CD14-positive monocyte (primary cell): Measurements from ENCODE around the gene RPL28. TPM values are rescaled to one million over a fixed set of nuclear protein-coding genes. Genes with fewer than 3 reads are reported as not detected.

ENCODE experiments used
- DNase-seq, 3 donors: peaks; one replicate each; pipeline ENCODE4 v3.0.0-alpha.2; 2011 to 2022
- H2AFZ ChIP-seq: 2 replicates; pipeline ENCODE4 v1.6.0; 2012; ENCODE audit warnings: mild to moderate bottlenecking, low read depth, low read length, inconsistent platforms; ENCODE audit not compliant: insufficient read depth, poor library complexity, severe bottlenecking
- H3K27ac ChIP-seq, 2 donors: 1 replicate in 1 of 2; 2 replicates in 1 of 2; pipeline ENCODE4 v1.5.1; 2012 to 2013; ENCODE audit warnings: low read length in 2 of 2, control low read depth in 1 of 2, inconsistent platforms in 1 of 2, low read depth in 1 of 2, mild to moderate bottlenecking in 1 of 2
- H3K27me3 ChIP-seq, 2 donors: one replicate each; pipeline versions ENCODE4 v1.6.0 to v1.6.1; 2011 to 2013; ENCODE audit warnings: low read length in 2 of 2; ENCODE audit not compliant: control insufficient read depth in 2 of 2, insufficient read depth in 2 of 2
- H3K36me3 ChIP-seq, 2 donors: replicated peaks in 1 of 2; 1 replicate in 1 of 2; 2 replicates in 1 of 2; pipeline versions ENCODE4 v1.5.1 to v1.6.1; 2012 to 2013; ENCODE audit warnings: low read length in 2 of 2, control low read depth in 1 of 2, inconsistent platforms in 1 of 2, mild to moderate bottlenecking in 1 of 2; ENCODE audit not compliant: insufficient read depth in 2 of 2, control insufficient read depth in 1 of 2
- H3K4me1 ChIP-seq, 2 donors: 1 replicate in 1 of 2; 2 replicates in 1 of 2; pipeline versions ENCODE4 v1.5.1 to v1.6.1; 2012 to 2013; ENCODE audit warnings: low read length in 2 of 2, control low read depth in 1 of 2, inconsistent platforms in 1 of 2, mild to moderate bottlenecking in 1 of 2, moderate library complexity in 1 of 2; ENCODE audit not compliant: insufficient read depth in 2 of 2, control insufficient read depth in 1 of 2
- H3K4me2 ChIP-seq: replicated peaks from 2 replicates; pipeline ENCODE3; 2012; ENCODE audit warnings: low read length, moderate library complexity, mild to moderate bottlenecking; ENCODE audit not compliant: poor library complexity, severe bottlenecking; ENCODE audit errors: extremely low read depth
- H3K4me3 ChIP-seq, 3 experiments: fragments of 200-600 bp in 1 of 3; sonication (generic) in 1 of 3; replicated peaks in 1 of 3; 1 replicate in 2 of 3; 2 replicates in 1 of 3; pipeline ENCODE4 v1.5.1; 2011 to 2013; ENCODE audit warnings: low read length in 3 of 3, mild to moderate bottlenecking in 3 of 3, control low read depth in 2 of 3, low read depth in 2 of 3, inconsistent platforms in 1 of 3, moderate library complexity in 1 of 3
- H3K79me2 ChIP-seq: 2 replicates; pipeline ENCODE4 v1.6.0; 2012; ENCODE audit warnings: mild to moderate bottlenecking, control low read depth, inconsistent platforms, low read length, moderate library complexity; ENCODE audit not compliant: insufficient read depth
- H3K9ac ChIP-seq: 2 replicates; pipeline ENCODE4 v1.6.0; 2017; ENCODE audit warnings: low read length, mild to moderate bottlenecking; ENCODE audit not compliant: insufficient read depth, poor library complexity, severe bottlenecking
- H3K9me3 ChIP-seq, 2 donors: replicated peaks in 1 of 2; 1 replicate in 1 of 2; 2 replicates in 1 of 2; pipeline versions ENCODE4 v1.5.1 to v1.6.1; 2012 to 2013; ENCODE audit warnings: low read length in 2 of 2, control low read depth in 1 of 2; ENCODE audit not compliant: control insufficient read depth in 1 of 2, insufficient read depth in 1 of 2
- H4K20me1 ChIP-seq: 2 replicates; pipeline ENCODE4 v1.6.0; 2012; ENCODE audit warnings: mild to moderate bottlenecking, low read length, control low read depth, moderate library complexity; ENCODE audit not compliant: insufficient read depth
- H3K27ac Mint-ChIP-seq, 7 donors: one replicate each; pipeline ENCODE4 v1.8.0; 2020; ENCODE audit warnings: mild to moderate bottlenecking in 7 of 7, mixed read lengths in 7 of 7, moderate library complexity in 6 of 7, inconsistent platforms in 2 of 7
- H3K27me3 Mint-ChIP-seq, 3 donors: one replicate each; pipeline ENCODE4 v1.8.0; 2021 to 2022; ENCODE audit warnings: low read depth in 3 of 3, mild to moderate bottlenecking in 3 of 3, mixed read lengths in 3 of 3, moderate library complexity in 3 of 3, inconsistent platforms in 1 of 3
- H3K36me3 Mint-ChIP-seq, 2 donors: one replicate each; pipeline ENCODE4 v1.8.0; 2020; ENCODE audit warnings: mixed read lengths in 2 of 2, inconsistent platforms in 1 of 2, mild to moderate bottlenecking in 1 of 2
- H3K4me1 Mint-ChIP-seq: one replicate; pipeline ENCODE4 v1.8.0; 2020; ENCODE audit warnings: mild to moderate bottlenecking, mixed read lengths
- H3K4me3 Mint-ChIP-seq, 2 donors: one replicate each; pipeline ENCODE4 v1.8.0; 2020; ENCODE audit warnings: mild to moderate bottlenecking in 2 of 2, mixed read lengths in 2 of 2, moderate library complexity in 1 of 2
- H3K9me3 Mint-ChIP-seq, 7 donors: one replicate each; pipeline ENCODE4 v1.8.0; 2020 to 2022; ENCODE audit warnings: mixed read lengths in 7 of 7, mild to moderate bottlenecking in 6 of 7, moderate library complexity in 6 of 7, inconsistent platforms in 2 of 7
- CTCF ChIP-seq: fragments of 200-600 bp; IDR thresholded peaks from one replicate; pipeline ENCODE4 v1.8.0; 2022; ENCODE audit warnings: antibody characterized with exemption, mild to moderate bottlenecking
- WGBS: methylation state at CpG from one replicate; pipeline ENCODE4 v1.1.5; 2013; ENCODE audit warnings: missing lambda C conversion rate; ENCODE audit not compliant: insufficient coverage; 5-methylcytosine and 5-hydroxymethylcytosine counted together
- intact Hi-C, 2 donors: fragments of 100-400 bp; cut with micrococcal nuclease; formaldehyde crosslinking; loops; one replicate each; pipeline versions ENCODE4 v1.15.0 to v1.15.1; 2023
- polyA plus RNA-seq, 3 donors: library from polyadenylated mRNA; depleted of rRNA in 1 of 3; unstranded in 2 of 3; stranded (reverse) in 1 of 3; fragments of 300-500 nt in 2 of 3; fragments of >200 nt in 1 of 3; fragmentation: Illumina TruSeq in 2 of 3; gene quantifications; 1 replicate in 2 of 3; 2 replicates in 1 of 3; pipeline ENCODE4 v1.2.3, GENCODE V29; 2012 to 2021

The RPL28 gene
- polyA plus RNA-seq, 3 donors, result 199 to 3,862 (median 208) TPM

DNA sequence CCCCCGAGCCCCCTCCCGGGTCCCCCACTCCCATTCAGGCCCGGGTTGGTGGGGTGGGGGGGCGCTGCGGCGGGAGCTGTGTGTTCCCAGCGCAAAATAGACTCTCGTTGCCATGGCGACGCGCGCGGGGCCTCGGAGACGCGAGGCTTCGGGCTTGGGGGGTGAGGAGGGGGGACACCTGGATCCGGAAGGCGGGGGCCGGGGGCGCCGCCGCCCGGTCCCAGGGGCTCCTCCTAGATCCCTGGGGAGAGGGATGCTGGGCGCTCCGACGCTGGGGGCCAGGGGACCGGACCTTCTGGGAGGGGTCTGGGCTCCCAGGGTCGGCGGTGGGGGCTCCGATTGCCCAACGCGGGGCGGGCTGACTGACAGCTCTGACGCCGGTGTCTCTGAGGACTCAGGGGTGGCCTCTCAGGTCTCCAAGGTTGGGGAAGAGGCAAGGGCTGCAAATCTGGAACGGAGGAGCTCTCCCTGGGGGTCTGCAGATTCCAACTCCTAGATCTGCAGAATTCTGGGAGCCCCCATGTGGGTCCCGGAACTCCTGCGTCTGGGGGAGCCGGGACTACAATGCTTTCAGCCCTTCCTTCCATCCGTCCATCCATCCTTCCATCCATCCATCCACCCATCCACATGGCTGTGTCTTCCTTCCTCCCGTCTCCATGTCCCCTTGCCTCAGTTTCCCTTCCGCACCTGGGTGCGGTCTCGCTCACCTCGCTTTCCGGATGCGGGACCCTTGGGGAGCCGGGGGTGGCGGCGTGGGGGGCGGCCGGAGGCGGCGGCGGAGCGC lies 66.4 kb downstream of the RPL28 start:
- no peak for TF ChIP-seq CTCF
- no peak overlapping the region for H3K9ac ChIP-seq
- H3K4me3 Mint-ChIP-seq, result peak overlapping the region in 1 of 2 donors; percentile 65
- H3K27ac ChIP-seq, result no peak overlapping the region
- peaks cover 5 to 7% of the 10 kb centered on the region in 2 donors for H3K9me3 ChIP-seq
- H3K27me3 Mint-ChIP-seq, result peaks cover 27 to 36% (median 29%) of the 10 kb centered on the region in 3 donors
- H3K36me3 Mint-ChIP-seq, result peaks cover 17 to 26% of the 10 kb centered on the region in 2 donors
- no peak for DNase-seq
- 3% methylated on average over 45 of the region's 57 CpGs for WGBS
- H3K4me1 Mint-ChIP-seq, result peaks cover 6% of the 10 kb centered on the region
- H3K27ac Mint-ChIP-seq, result peak overlapping the region in 1 of 7 donors; percentile 50
- peaks cover 3% of the 10 kb centered on the region for H4K20me1 ChIP-seq
- peaks cover 5 to 10% of the 10 kb centered on the region in 2 donors for H3K4me1 ChIP-seq
- no peak overlapping the region for H3K4me3 ChIP-seq
- peak overlapping the region; percentile 2 for H3K4me2 ChIP-seq
- H3K79me2 ChIP-seq, result no peaks in the 10 kb centered on the region
- peaks cover 10 to 44% of the 10 kb centered on the region in 2 donors for H3K27me3 ChIP-seq
- no peak overlapping the region for H2AFZ ChIP-seq
- intact Hi-C loops, result loop anchor here (10.0 kb wide), 2 partner anchors 157 to 307 kb away; partner anchors contain the start of gene TNNT1 (in 1 of the 2)
- peaks cover 0 to 5% of the 10 kb centered on the region in 2 donors for H3K36me3 ChIP-seq
- H3K9me3 Mint-ChIP-seq, result peaks cover 0 to 14% (median 9%) of the 10 kb centered on the region in 7 donors

Other genes starting within 250 kb of the RPL28 start
- gene TNNT1, start 236.7 kb upstream of the RPL28 start, polyA plus RNA-seq, result 10 to 100 TPM in 1 of 3 donors, 1 to 10 TPM in 2; 9.4 to 41.9 (median 9.8) TPM
- gene TNNI3, start 228.2 kb upstream of the RPL28 start, polyA plus RNA-seq, result 1 to 10 TPM in 1 of 3 donors, not detected in 2; 1.2 TPM
- under 1 TPM in 1 of 3 donors, not detected in 2; 0.19 TPM for gene DNAAF3, start 219.3 kb upstream of the RPL28 start, polyA plus RNA-seq
- gene SYT5, start 205.6 kb upstream of the RPL28 start, polyA plus RNA-seq, result not detected
- under 1 TPM in 2 of 3 donors, not detected in 1; 0.08 to 0.53 TPM for gene PTPRH, start 176.4 kb upstream of the RPL28 start, polyA plus RNA-seq
- gene TMEM86B, start 157.2 kb upstream of the RPL28 start, polyA plus RNA-seq, result 10 to 100 TPM in 1 of 3 donors, under 1 TPM in 2; 0.16 to 10.7 (median 0.38) TPM
- 10 to 100 TPM; 16.9 to 91.3 (median 22.0) TPM for gene PPP6R1, start 126.9 kb upstream of the RPL28 start, polyA plus RNA-seq
- 10 to 100 TPM; 12.3 to 17.0 (median 15.3) TPM for gene HSPBP1, start 105.8 kb upstream of the RPL28 start, polyA plus RNA-seq
- gene BRSK1, start 101.9 kb upstream of the RPL28 start, polyA plus RNA-seq, result not detected
- 10 to 100 TPM; 10.1 to 65.6 (median 11.2) TPM for gene TMEM150B, start 60.6 kb upstream of the RPL28 start, polyA plus RNA-seq
- 10 to 100 TPM in 1 of 3 donors, 1 to 10 TPM in 1, under 1 TPM in 1; 0.89 to 26.9 (median 1.5) TPM for gene KMT5C, start 46.1 kb upstream of the RPL28 start, polyA plus RNA-seq
- under 1 TPM in 1 of 3 donors, not detected in 2; 0.36 TPM for gene COX6B2, start 31.2 kb upstream of the RPL28 start, polyA plus RNA-seq
- gene GARIN5B, start 22.7 kb upstream of the RPL28 start, polyA plus RNA-seq, result not detected
- not detected for gene IL11, start 15.5 kb upstream of the RPL28 start, polyA plus RNA-seq
- gene TMEM190, start 9.1 kb upstream of the RPL28 start, polyA plus RNA-seq, result not detected
- not detected for gene TMEM238, start 1.6 kb upstream of the RPL28 start, polyA plus RNA-seq
- gene UBE2S, start 21.9 kb downstream of the RPL28 start, polyA plus RNA-seq, result 10 to 100 TPM; 16.1 to 40.9 (median 21.9) TPM
- gene SHISA7, start 57.4 kb downstream of the RPL28 start, polyA plus RNA-seq, result under 1 TPM in 1 of 3 donors, not detected in 2; 0.01 TPM
- gene ISOC2, start 75.7 kb downstream of the RPL28 start, polyA plus RNA-seq, result 10 to 100 TPM; 14.8 to 20.2 (median 14.9) TPM
- not detected for gene C19orf85, start 78.8 kb downstream of the RPL28 start, polyA plus RNA-seq
- gene ZNF628, start 90.7 kb downstream of the RPL28 start, polyA plus RNA-seq, result 1 to 10 TPM in 1 of 3 donors, under 1 TPM in 1, not detected in 1; 0.50 to 3.1 TPM
- gene NAT14, start 99.3 kb downstream of the RPL28 start, polyA plus RNA-seq, result 1 to 10 TPM; 1.5 to 2.2 (median 1.9) TPM
- gene SSC5D, start 102.5 kb downstream of the RPL28 start, polyA plus RNA-seq, result under 1 TPM in 1 of 3 donors, not detected in 2; 0.08 TPM
- not detected for gene SBK2, start 151.2 kb downstream of the RPL28 start, polyA plus RNA-seq
- not detected for gene SBK3, start 159.6 kb downstream of the RPL28 start, polyA plus RNA-seq
- 1 to 10 TPM in 1 of 3 donors, under 1 TPM in 1, not detected in 1; 0.05 to 1.8 TPM for gene ZNF579, start 194.9 kb downstream of the RPL28 start, polyA plus RNA-seq
- gene FIZ1, start 213.6 kb downstream of the RPL28 start, polyA plus RNA-seq, result 1 to 10 TPM; 1.2 to 2.6 (median 1.6) TPM
- gene ZNF524, start 214.4 kb downstream of the RPL28 start, polyA plus RNA-seq, result 10 to 100 TPM; 27.9 to 45.7 (median 41.8) TPM
- gene ZNF865, start 219.7 kb downstream of the RPL28 start, polyA plus RNA-seq, result 1 to 10 TPM in 1 of 3 donors, under 1 TPM in 2; 0.03 to 6.0 (median 0.07) TPM
- gene ZNF784, start 238.6 kb downstream of the RPL28 start, polyA plus RNA-seq, result 1 to 10 TPM; 1.5 to 5.5 (median 2.4) TPM